ENCODE data around the gene PPM1J.

Gene PPM1J

DNA sequence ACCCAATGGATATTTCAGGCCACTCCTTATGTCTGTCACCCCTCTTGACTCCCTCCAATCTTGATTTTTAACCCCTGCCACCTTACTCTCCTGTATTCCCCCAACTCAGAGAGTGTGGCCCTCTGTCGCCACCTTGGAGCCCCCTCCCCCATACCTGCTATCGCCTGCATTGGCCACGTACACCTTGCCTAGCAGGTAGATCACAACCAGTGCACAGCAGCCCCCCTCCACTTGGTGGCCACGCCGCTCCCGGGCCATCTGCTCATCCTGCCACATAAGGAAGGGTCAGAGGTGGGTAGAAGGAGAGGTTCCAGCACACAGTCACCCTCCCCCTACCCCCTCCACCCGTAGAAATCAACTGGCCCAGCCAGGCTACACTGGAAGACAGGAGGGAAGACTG, 2.9 kb downstream of the PPM1J start:
- no peak overlapping the region for H3K4me3 ChIP-seq (ENCODE audit: low read depth, low read length)
- TF ChIP-seq, protein P1, sequence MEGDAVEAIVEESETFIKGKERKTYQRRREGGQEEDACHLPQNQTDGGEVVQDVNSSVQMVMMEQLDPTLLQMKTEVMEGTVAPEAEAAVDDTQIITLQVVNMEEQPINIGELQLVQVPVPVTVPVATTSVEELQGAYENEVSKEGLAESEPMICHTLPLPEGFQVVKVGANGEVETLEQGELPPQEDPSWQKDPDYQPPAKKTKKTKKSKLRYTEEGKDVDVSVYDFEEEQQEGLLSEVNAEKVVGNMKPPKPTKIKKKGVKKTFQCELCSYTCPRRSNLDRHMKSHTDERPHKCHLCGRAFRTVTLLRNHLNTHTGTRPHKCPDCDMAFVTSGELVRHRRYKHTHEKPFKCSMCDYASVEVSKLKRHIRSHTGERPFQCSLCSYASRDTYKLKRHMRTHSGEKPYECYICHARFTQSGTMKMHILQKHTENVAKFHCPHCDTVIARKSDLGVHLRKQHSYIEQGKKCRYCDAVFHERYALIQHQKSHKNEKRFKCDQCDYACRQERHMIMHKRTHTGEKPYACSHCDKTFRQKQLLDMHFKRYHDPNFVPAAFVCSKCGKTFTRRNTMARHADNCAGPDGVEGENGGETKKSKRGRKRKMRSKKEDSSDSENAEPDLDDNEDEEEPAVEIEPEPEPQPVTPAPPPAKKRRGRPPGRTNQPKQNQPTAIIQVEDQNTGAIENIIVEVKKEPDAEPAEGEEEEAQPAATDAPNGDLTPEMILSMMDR (IDR thresholded peaks at IDR 0.05; ENCODE audit: control insufficient read depth, extremely low read depth, insufficient read depth), result no peak
- no peak for DNase-seq (ENCODE audit: low read depth)

DNA sequence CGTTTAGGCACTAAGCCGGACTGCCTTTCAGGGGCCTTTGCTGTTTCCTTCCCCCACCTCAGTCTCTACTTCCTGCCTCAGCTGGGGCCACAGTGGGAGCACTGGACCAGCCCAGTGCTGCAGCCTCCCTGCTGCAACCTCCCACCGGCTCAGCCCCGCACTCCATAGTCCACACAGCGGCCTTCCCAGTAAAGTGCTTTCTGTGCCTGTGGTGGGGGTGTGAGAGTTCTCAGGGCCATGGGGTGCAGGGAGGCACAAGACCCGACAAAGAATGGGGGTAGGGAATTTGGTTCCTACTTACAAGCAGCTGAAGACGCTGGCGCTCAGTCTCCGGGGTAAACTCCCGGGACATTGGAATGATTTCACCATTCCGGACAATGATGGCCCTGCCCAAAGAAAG, 3.5 kb downstream of the PPM1J start:
- TF ChIP-seq, protein P1 (IDR thresholded peaks at IDR 0.05; ENCODE audit: control insufficient read depth, extremely low read depth, insufficient read depth), result no peak
- DNase-seq (ENCODE audit: low read depth), result no peak
- no peak overlapping the region for H3K4me3 ChIP-seq (ENCODE audit: low read depth, low read length)

DNA sequence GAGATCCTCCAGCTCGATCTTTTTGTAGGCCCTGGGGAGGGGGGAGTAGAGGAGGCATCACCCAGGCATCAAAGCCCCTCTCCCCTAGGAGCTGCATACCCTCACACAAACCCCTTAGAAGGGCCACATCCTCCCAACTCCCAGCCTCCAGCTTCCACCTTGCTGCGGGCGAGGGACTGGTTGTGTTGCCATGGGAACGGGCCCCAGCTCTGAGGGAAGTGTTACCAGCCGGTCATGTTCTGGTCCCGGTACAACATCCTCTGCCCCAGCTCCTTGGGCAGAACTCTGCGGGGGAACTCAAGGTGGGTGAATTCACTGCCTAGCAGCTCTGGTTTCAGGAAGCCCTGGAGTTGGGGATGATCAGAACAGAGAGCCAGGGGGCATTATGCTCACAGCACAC, 4.1 kb downstream of the PPM1J start:
- TF ChIP-seq, protein P1 (IDR thresholded peaks at IDR 0.05; ENCODE audit: control insufficient read depth, extremely low read depth, insufficient read depth), result no peak
- no peak overlapping the region for H3K4me3 ChIP-seq (ENCODE audit: low read depth, low read length)
- no peak for DNase-seq (ENCODE audit: low read depth)

DNA sequence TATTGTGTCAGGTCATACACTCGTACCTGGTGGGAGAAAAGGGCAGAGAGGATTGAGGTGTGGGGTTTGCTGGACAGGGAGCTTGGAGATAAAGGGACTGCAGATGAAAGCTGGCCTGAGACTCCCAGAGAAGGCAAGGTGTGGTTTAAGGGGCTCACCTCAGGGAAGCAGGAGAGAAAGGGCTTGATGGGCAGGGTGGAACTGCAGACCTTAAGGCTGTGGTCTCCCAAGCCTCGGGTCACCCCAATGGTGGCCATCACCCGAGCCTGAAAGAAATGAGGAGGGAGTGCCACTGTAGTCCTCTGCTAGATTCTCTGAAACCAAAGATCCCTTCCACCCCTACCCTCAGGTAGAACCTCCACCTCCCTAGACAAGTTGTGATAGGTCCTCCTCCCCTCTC, 4.5 kb downstream of the PPM1J start:
- TF ChIP-seq, protein P1 (IDR thresholded peaks at IDR 0.05; ENCODE audit: control insufficient read depth, extremely low read depth, insufficient read depth), result no peak
- no peak for DNase-seq (ENCODE audit: low read depth)
- H3K4me3 ChIP-seq (ENCODE audit: low read depth, low read length), result no peak overlapping the region

DNA sequence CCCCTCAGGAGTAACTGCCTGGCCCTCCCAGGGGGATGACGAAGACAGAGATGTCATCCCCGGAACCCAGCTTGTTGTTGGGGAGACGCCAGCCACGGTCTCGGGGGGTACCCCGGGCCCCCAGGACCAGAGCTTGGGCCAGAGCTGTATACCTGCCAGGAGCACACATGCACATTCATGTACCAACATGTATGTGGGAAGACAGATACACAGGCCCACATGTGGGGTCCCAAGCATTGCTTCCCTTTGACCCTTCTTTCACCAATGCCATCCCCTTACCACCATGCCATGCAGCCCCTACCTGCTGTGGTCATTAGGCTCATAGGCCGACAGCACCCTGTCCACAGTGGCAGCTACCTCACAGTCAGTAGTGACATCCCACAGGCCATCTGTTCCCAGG, 5.0 kb downstream of the PPM1J start:
- no peak for DNase-seq (ENCODE audit: low read depth)
- TF ChIP-seq, protein P1 (IDR thresholded peaks at IDR 0.05; ENCODE audit: control insufficient read depth, extremely low read depth, insufficient read depth), result no peak
- H3K4me3 ChIP-seq (ENCODE audit: low read depth, low read length), result no peak overlapping the region

DNA sequence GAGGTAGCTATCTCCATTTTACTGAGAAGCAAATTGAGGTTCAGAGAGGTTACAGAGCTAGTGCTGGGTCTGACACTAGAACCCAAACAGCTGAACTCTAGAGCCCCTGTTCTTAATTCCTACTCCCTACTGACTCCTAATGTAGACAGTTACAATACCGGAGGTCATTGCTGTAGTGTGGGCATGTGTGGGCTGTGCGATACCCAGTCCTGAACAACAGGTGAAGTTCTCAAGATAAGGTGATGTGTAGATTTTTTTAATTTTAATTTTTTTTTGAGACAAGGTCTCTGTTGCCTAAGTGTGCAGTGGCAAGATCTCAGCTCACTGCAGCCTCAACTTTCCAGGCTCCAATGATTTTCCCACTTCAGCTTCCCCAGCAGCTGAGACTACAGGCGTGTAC, 6.6 kb downstream of the PPM1J start:
- no peak for DNase-seq (ENCODE audit: low read depth)
- TF ChIP-seq, protein P1 (IDR thresholded peaks at IDR 0.05; ENCODE audit: control insufficient read depth, extremely low read depth, insufficient read depth), result no peak
- no peak overlapping the region for H3K4me3 ChIP-seq (ENCODE audit: low read depth, low read length)

DNA sequence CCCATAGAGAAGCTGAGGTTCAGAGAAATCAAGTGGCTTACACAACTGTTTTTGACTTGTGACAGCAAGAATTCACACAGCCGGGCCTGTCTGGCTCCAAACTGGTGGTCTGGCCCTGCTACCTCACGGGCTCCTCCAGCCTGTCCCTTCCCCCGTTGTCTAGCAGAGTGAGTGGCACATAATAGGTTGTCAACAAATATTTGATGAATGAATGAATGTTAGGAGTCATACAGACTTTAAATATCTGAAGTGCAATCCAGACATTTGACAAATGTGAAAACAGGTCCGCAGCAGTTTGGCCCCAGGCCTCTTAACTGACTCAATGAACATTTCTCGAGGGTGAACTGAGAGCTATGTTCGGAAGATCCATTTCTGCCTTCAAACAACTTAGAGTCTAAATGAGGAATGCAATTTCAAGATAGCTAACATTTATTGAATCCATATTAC, 7.1 kb downstream of the PPM1J start:
- H3K4me3 ChIP-seq (ENCODE audit: low read depth, low read length), result no peak overlapping the region
- no peak for DNase-seq (ENCODE audit: low read depth)
- TF ChIP-seq, protein P1 (IDR thresholded peaks at IDR 0.05; ENCODE audit: control insufficient read depth, extremely low read depth, insufficient read depth), result no peak

All from LNCaP clone FGC (cell line).